WTC11 (cell line): ENCODE measurements around the gene AUP1. TPM values are rescaled to one million over a fixed set of nuclear protein-coding genes. Genes with fewer than 3 reads are reported as not detected.
A peak's percentile ranks its signal among the peaks of the same experiment; 100 is the strongest.

Experiments used
- ATAC-seq: fragments of 200-7000 bp; cut with Tn5 transposase; 2 replicates; pipeline ENCODE4 v1.10.0; 2021; ENCODE audit warnings: mild to moderate bottlenecking, moderate library complexity
- Bru-seq: library from RNA; stranded (reverse); fragments of 400-500 nt; gene quantifications from one replicate; lab custom pipeline; 2021; lab: Mats Ljungman, UMichigan
- CTCF ChIA-PET: fragments of 300-600 bp; sonication (Branson Sonifier 250); formaldehyde crosslinking; loops from one replicate; lab custom pipeline; 2021; ENCODE audit warnings: antibody characterized with exemption; lab: Charles Lee
- POLR2A ChIA-PET: fragments of 350-600 bp; sonication (Branson Sonifier 250); formaldehyde crosslinking; loops from one replicate; lab custom pipeline; 2021; ENCODE audit warnings: antibody characterized with exemption; lab: Charles Lee
- DNase-seq: peaks from one replicate; pipeline ENCODE4 v3.0.0; 2021; ENCODE audit warnings: low spot score
- H3K27ac Mint-ChIP-seq: 2 replicates; pipeline ENCODE4 v1.8.0; 2021; ENCODE audit warnings: mixed read lengths
- H3K27me3 Mint-ChIP-seq: 2 replicates; pipeline ENCODE4 v1.8.0; 2021; ENCODE audit warnings: low read depth, mild to moderate bottlenecking, moderate library complexity, mixed read lengths
- H3K36me3 Mint-ChIP-seq: 2 replicates; pipeline ENCODE4 v1.8.0; 2021; ENCODE audit warnings: mixed read lengths
- H3K4me1 Mint-ChIP-seq: 2 replicates; pipeline ENCODE4 v1.8.0; 2022; ENCODE audit warnings: mixed read lengths
- H3K4me3 Mint-ChIP-seq: 2 replicates; pipeline ENCODE4 v1.8.0; 2021; ENCODE audit warnings: mild to moderate bottlenecking, moderate library complexity, mixed read lengths
- H3K9me3 Mint-ChIP-seq: 2 replicates; pipeline ENCODE4 v1.8.0; 2021; ENCODE audit warnings: mixed read lengths
- ATF1 ChIP-seq: sonication (generic); formaldehyde crosslinking; IDR thresholded peaks from 2 replicates; pipeline ENCODE4 v1.8.1; 2023; ENCODE audit warnings: mild to moderate bottlenecking, moderate library complexity, missing genetic modification reagents
- CREM ChIP-seq: sonication (generic); formaldehyde crosslinking; IDR thresholded peaks from 2 replicates; pipeline ENCODE4 v1.8.1; 2022; ENCODE audit warnings: mild to moderate bottlenecking, missing genetic modification reagents, moderate library complexity
- ESRRA ChIP-seq: sonication (generic); formaldehyde crosslinking; IDR thresholded peaks from 2 replicates; pipeline ENCODE4 v1.8.1; 2022; ENCODE audit warnings: mild to moderate bottlenecking, missing genetic modification reagents, borderline replicate concordance
- ETV6 ChIP-seq: sonication (generic); formaldehyde crosslinking; IDR thresholded peaks from 2 replicates; pipeline ENCODE4 v1.8.1; 2022; ENCODE audit warnings: mild to moderate bottlenecking, missing genetic modification reagents
- FOXP1 ChIP-seq: sonication (generic); formaldehyde crosslinking; IDR thresholded peaks from 2 replicates; pipeline ENCODE4 v1.8.0; 2022; ENCODE audit warnings: missing genetic modification reagents, mild to moderate bottlenecking, moderate library complexity, borderline replicate concordance
- FOXP4 ChIP-seq: sonication (generic); formaldehyde crosslinking; IDR thresholded peaks from 2 replicates; pipeline ENCODE4 v1.8.0; 2022; ENCODE audit warnings: mild to moderate bottlenecking, missing genetic modification reagents
- GRHL2 ChIP-seq: fragments of 250-450 bp; sonication (Bioruptor Pico); IDR thresholded peaks from 2 replicates; pipeline ENCODE4 v1.8.0; 2022; ENCODE audit warnings: mild to moderate bottlenecking, moderate library complexity; ENCODE audit not compliant: insufficient replicate concordance, severe bottlenecking
- MYBL2 ChIP-seq: sonication (generic); formaldehyde crosslinking; IDR thresholded peaks from 2 replicates; pipeline ENCODE4 v1.8.1; 2023; ENCODE audit warnings: mild to moderate bottlenecking, moderate library complexity, missing genetic modification reagents
- OVOL2 ChIP-seq: fragments of 250-450 bp; sonication (Bioruptor Pico); IDR thresholded peaks from 2 replicates; pipeline ENCODE4 v1.9.0; 2021; ENCODE audit warnings: mild to moderate bottlenecking, borderline replicate concordance
- PREB ChIP-seq: sonication (generic); formaldehyde crosslinking; IDR thresholded peaks from 2 replicates; pipeline ENCODE4 v1.8.1; 2022; ENCODE audit warnings: mild to moderate bottlenecking, missing genetic modification reagents, moderate library complexity, borderline replicate concordance
- RELA ChIP-seq: sonication (generic); formaldehyde crosslinking; IDR thresholded peaks from 2 replicates; pipeline ENCODE4 v1.8.1; 2022; ENCODE audit warnings: missing genetic modification reagents, mild to moderate bottlenecking, borderline replicate concordance
- TEAD1 ChIP-seq: sonication (generic); formaldehyde crosslinking; IDR thresholded peaks from 2 replicates; pipeline ENCODE4 v1.8.0; 2022; ENCODE audit warnings: mild to moderate bottlenecking, missing genetic modification reagents
- TEAD4 ChIP-seq: sonication (generic); formaldehyde crosslinking; IDR thresholded peaks from 2 replicates; pipeline ENCODE4 v1.8.0; 2022; ENCODE audit warnings: mild to moderate bottlenecking, missing genetic modification reagents
- TP53 ChIP-seq: sonication (generic); formaldehyde crosslinking; IDR thresholded peaks from 2 replicates; pipeline ENCODE4 v1.8.1; 2023; ENCODE audit warnings: mild to moderate bottlenecking, missing genetic modification reagents
- ZNF138 ChIP-seq: sonication (generic); formaldehyde crosslinking; conservative IDR thresholded peaks from 2 replicates; pipeline ENCODE4 v1.8.1; 2022; ENCODE audit warnings: mild to moderate bottlenecking, moderate library complexity, missing genetic modification reagents
- ZNF317 ChIP-seq: sonication (generic); formaldehyde crosslinking; IDR thresholded peaks from 2 replicates; pipeline ENCODE4 v1.8.1; 2023; ENCODE audit warnings: low read depth, mild to moderate bottlenecking, moderate library complexity, missing genetic modification reagents, borderline replicate concordance
- long read RNA-seq, 3 experiments: library from RNA in 1 of 3; library from capped mRNA in 1 of 3; library from polyadenylated mRNA in 1 of 3; unstranded in 2 of 3; stranded (forward) in 1 of 3; transcript quantifications; one replicate each; pipeline ENCODE4 v2.0.0, GENCODE V29; 2021
- total RNA-seq: library from RNA; stranded (reverse); gene quantifications from 3 replicates; pipeline ENCODE4 v1.2.3, GENCODE V29; 2021
- TF ChIP-seq, protein P1 (sequence below): sonication (generic); formaldehyde crosslinking; IDR thresholded peaks from 2 replicates; pipeline ENCODE4 v1.8.0; 2022; ENCODE audit warnings: mild to moderate bottlenecking, missing genetic modification reagents
- TF ChIP-seq, protein P2 (sequence below): sonication (generic); formaldehyde crosslinking; conservative IDR thresholded peaks from 2 replicates; pipeline ENCODE4 v1.8.1; 2023; ENCODE audit warnings: mild to moderate bottlenecking, low read depth, missing genetic modification reagents, moderate library complexity
- TF ChIP-seq, protein P3 (sequence below): sonication (generic); formaldehyde crosslinking; IDR thresholded peaks from 2 replicates; pipeline ENCODE4 v1.8.0; 2022; ENCODE audit warnings: mild to moderate bottlenecking, missing genetic modification reagents
- TF ChIP-seq, protein P4 (sequence below): sonication (generic); formaldehyde crosslinking; IDR thresholded peaks from 2 replicates; pipeline ENCODE4 v1.8.1; 2022; ENCODE audit warnings: mild to moderate bottlenecking, moderate library complexity, missing genetic modification reagents

Gene AUP1, protein sequence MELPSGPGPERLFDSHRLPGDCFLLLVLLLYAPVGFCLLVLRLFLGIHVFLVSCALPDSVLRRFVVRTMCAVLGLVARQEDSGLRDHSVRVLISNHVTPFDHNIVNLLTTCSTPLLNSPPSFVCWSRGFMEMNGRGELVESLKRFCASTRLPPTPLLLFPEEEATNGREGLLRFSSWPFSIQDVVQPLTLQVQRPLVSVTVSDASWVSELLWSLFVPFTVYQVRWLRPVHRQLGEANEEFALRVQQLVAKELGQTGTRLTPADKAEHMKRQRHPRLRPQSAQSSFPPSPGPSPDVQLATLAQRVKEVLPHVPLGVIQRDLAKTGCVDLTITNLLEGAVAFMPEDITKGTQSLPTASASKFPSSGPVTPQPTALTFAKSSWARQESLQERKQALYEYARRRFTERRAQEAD
- total RNA-seq: 78.1 to 84.9 TPM (median 80.9 TPM) in 3 replicates
- Bru-seq, nascent RNA: percentile 91 among the genes with signal in this experiment
- long read RNA-seq, experiment 1, transcript AUP1-204 (11 exons, 1,645 nt): minor isoform, 31 of 404 reads
- long read RNA-seq, experiment 1, transcript AUP1-202 (12 exons, 1,581 nt): minor isoform, 14 of 404 reads
- long read RNA-seq, experiment 1, transcript AUP1-206 (11 exons, 1,658 nt): minor isoform, 10 of 404 reads
- long read RNA-seq, experiment 1, transcript AUP1-201 (12 exons, 1,695 nt): major isoform, 243 of 404 reads
- long read RNA-seq, experiment 1, partial matches to known transcripts: 8 of 404 reads
- long read RNA-seq, experiment 1, other reads (novel, unspliced or antisense): 98 of 404 reads
- long read RNA-seq, experiment 2, transcript AUP1-201 (12 exons, 1,695 nt): major isoform, 47 of 83 reads
- long read RNA-seq, experiment 2, partial matches to known transcripts: 15 of 83 reads
- long read RNA-seq, experiment 2, other reads (novel, unspliced or antisense): 17 of 83 reads
- long read RNA-seq, experiment 3, transcript AUP1-206 (11 exons, 1,658 nt): minor isoform, 6 of 274 reads
- long read RNA-seq, experiment 3, transcript AUP1-204 (11 exons, 1,645 nt): minor isoform, 7 of 274 reads
- long read RNA-seq, experiment 3, transcript AUP1-201 (12 exons, 1,695 nt): major isoform, 195 of 274 reads
- long read RNA-seq, experiment 3, transcript AUP1-202 (12 exons, 1,581 nt): minor isoform, 6 of 274 reads
- long read RNA-seq, experiment 3, partial matches to known transcripts: 8 of 274 reads
- long read RNA-seq, experiment 3, other reads (novel, unspliced or antisense): 52 of 274 reads

DNA sequence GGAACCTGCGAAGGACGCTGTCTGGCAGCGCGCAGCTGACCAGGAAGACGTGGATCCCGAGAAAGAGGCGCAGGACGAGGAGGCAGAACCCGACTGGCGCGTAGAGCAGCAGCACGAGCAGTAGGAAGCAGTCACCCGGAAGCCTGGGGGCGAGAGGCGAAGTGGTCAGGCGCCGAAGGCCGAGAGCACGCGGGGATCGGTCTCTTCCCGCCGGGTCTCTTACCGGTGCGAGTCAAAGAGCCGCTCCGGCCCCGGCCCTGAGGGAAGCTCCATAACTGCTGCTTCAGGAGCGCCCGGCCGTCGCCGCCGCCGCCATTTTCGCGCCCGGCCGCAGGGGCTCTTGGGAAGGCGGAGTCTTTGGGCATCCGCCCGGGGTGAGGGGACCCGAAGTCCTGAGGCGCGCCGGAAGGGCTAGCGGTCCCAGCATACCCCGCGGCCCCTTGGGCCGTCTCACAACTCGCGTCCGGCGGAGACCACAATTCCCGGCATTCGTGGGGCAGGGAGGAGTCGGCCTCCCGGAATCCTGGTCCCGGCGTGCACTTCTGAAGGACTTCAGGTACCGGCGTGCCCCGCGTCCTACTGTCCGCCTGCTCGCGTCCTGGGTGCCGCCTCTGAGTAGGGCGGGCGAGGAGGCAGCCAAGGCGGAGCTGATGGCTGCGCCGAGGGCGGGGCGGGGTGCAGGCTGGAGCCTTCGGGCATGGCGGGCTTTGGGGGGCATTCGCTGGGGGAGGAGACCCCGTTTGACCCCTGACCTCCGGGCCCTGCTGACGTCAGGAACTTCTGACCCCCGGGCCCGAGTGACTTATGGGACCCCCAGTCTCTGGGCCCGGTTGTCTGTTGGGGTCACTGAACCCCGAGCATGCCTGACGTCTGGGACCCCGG is at the start of gene AUP1, which contains the start of gene HTRA2:
Gene AUP1, minus strand, starts transcription at position 350 of the 882 bp plus-strand sequence. Its CDS starts 77 bp downstream, at position 273.
Gene HTRA2, plus strand, starts transcription at position 577 of the 882 bp plus-strand sequence. Its CDS starts 74 bp downstream, at position 651.
- Mint-ChIP-seq H3K4me1 (peaks cover 14% of the 10 kb centered on the region), H3K27ac (peak within 1 kb of the TSS; percentile 93), H3K9me3 (0 out of 2 replicates have a peak, but pooled peaks cover 3% of the 10 kb centered on the region), H3K36me3 (peaks cover 38% of the 10 kb centered on the region), H3K4me3 (peak within 1 kb of the TSS; percentile 99), H3K27me3 (no peaks in the 10 kb centered on the region)
- DNase-seq (peak; percentile 99), ATAC-seq (peak; percentile 93)
- ChIA-PET CTCF (interaction anchor here (0.7 to 2.2 kb wide), 10 partner anchors 13 to 195 kb away, joined by 3 to 9 read pairs (median 4); partner anchors contain the start of genes CCDC142, LOXL3, PCGF1 and TTC31), POLR2A (interaction anchor here (0.8 to 1.4 kb wide), 4 partner anchors 24 to 72 kb away, joined by 3 to 7 read pairs (median 3); partner anchors contain the start of genes LOXL3, MRPL53 and WBP1)
- TF ChIP-seq, protein P1, sequence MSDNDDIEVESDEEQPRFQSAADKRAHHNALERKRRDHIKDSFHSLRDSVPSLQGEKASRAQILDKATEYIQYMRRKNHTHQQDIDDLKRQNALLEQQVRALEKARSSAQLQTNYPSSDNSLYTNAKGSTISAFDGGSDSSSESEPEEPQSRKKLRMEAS (CRISPR knock-in tag): peak; percentile 72
- TF ChIP-seq, protein P2, sequence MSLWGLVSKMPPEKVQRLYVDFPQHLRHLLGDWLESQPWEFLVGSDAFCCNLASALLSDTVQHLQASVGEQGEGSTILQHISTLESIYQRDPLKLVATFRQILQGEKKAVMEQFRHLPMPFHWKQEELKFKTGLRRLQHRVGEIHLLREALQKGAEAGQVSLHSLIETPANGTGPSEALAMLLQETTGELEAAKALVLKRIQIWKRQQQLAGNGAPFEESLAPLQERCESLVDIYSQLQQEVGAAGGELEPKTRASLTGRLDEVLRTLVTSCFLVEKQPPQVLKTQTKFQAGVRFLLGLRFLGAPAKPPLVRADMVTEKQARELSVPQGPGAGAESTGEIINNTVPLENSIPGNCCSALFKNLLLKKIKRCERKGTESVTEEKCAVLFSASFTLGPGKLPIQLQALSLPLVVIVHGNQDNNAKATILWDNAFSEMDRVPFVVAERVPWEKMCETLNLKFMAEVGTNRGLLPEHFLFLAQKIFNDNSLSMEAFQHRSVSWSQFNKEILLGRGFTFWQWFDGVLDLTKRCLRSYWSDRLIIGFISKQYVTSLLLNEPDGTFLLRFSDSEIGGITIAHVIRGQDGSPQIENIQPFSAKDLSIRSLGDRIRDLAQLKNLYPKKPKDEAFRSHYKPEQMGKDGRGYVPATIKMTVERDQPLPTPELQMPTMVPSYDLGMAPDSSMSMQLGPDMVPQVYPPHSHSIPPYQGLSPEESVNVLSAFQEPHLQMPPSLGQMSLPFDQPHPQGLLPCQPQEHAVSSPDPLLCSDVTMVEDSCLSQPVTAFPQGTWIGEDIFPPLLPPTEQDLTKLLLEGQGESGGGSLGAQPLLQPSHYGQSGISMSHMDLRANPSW (CRISPR knock-in tag): no peak
- TF ChIP-seq FOXP1 (CRISPR knock-in tag) (peak; percentile 11; the same call in 1 of the 2 replicates), OVOL2 (CRISPR knock-in tag) (no peak), ATF1 (CRISPR knock-in tag) (no peak), RELA (CRISPR knock-in tag) (peak; percentile 63; the same call in 1 of the 2 replicates), TEAD4 (CRISPR knock-in tag) (0 out of 2 replicates have a peak, but pooled peaks have one; percentile 67), ZNF317 (0 out of 2 replicates have a peak, but pooled peaks have one; percentile 38), MYBL2 (CRISPR knock-in tag) (0 out of 2 replicates have a peak, but pooled peaks have one; percentile 2), ESRRA (CRISPR knock-in tag) (peak; percentile 53; the same call in 1 of the 2 replicates), CREM (peak; percentile 79), TEAD1 (CRISPR knock-in tag) (peak; percentile 66), GRHL2 (no peak), ZNF138 (CRISPR knock-in tag) (no peak), TP53 (peak; percentile 66), ETV6 (CRISPR knock-in tag) (peak; percentile 50; the same call in 1 of the 2 replicates), PREB (peak; percentile 35; the same call in 1 of the 2 replicates), FOXP4 (CRISPR knock-in tag) (0 out of 2 replicates have a peak, but pooled peaks have one; percentile 66)
- TF ChIP-seq, protein P3, sequence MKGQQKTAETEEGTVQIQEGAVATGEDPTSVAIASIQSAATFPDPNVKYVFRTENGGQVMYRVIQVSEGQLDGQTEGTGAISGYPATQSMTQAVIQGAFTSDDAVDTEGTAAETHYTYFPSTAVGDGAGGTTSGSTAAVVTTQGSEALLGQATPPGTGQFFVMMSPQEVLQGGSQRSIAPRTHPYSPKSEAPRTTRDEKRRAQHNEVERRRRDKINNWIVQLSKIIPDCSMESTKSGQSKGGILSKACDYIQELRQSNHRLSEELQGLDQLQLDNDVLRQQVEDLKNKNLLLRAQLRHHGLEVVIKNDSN (CRISPR knock-in tag): 0 out of 2 replicates have a peak, but pooled peaks have one; percentile 23
- TF ChIP-seq, protein P4, sequence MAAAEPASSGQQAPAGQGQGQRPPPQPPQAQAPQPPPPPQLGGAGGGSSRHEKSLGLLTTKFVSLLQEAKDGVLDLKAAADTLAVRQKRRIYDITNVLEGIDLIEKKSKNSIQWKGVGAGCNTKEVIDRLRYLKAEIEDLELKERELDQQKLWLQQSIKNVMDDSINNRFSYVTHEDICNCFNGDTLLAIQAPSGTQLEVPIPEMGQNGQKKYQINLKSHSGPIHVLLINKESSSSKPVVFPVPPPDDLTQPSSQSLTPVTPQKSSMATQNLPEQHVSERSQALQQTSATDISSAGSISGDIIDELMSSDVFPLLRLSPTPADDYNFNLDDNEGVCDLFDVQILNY (CRISPR knock-in tag): peak; percentile 71; the same call in 1 of the 2 replicates
